ENCODE measurements around the gene MAP2K5.

MAP2K5 gene

DNA sequence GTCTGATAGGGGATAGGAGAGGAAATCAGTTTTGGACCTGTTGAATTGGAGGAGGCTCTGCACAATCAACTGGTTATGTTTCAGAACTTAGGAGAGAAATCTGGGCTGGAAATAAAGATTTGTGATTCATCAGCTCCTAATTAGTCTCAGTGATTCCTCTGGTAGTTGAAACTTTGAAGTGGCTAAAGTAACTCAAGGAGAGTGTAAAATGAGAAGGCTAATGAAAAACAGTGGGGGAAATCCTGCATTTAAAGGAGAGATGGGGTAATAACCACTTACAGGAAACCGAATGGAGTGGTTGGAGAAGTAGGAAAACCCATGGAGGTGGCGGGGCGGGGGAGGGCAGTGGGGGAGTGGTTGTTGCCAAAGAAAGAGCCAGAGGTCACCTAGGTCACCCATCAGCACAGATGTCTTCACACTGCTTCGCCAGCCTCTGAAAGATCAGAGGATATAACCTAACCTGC is 32.6 kb downstream of the MAP2K5 start:
- Histone ChIP-seq H3K27me3 (ENCODE audit: insufficient read depth, low read length, poor library complexity, severe bottlenecking) (no peaks in the 10 kb centered on the region), H3F3A (ENCODE audit: low read depth) (no peaks in the 10 kb centered on the region), H2AFZ (ENCODE audit: low read length) (no peak overlapping the region), H4K20me1 (ENCODE audit: insufficient read depth, low read length, poor library complexity, severe bottlenecking) (no peaks in the 10 kb centered on the region), H3K4me1 (ENCODE audit: insufficient read depth, low read length, poor library complexity, severe bottlenecking) (peaks cover 16% of the 10 kb centered on the region), H3K9ac (ENCODE audit: low read depth, low read length, poor library complexity, severe bottlenecking) (no peak overlapping the region), H3K36me3 (ENCODE audit: insufficient read depth, low read length) (peaks cover 10% of the 10 kb centered on the region; the same call in 1 of the 2 replicates), H3K4me3 (ENCODE audit: low read length, poor library complexity, severe bottlenecking) (no peak overlapping the region), H3K4me2 (ENCODE audit: low read depth, low read length, poor library complexity, severe bottlenecking) (no peak overlapping the region), H3K9me3 (ENCODE audit: insufficient read depth, low read depth, low read length) (no peaks in the 10 kb centered on the region), H3K9me2 (replicated peaks; ENCODE audit: low read depth, low read length) (no peaks in the 10 kb centered on the region), H3K79me2 (ENCODE audit: insufficient read depth, low read length) (peaks cover 17% of the 10 kb centered on the region; the same call in 1 of the 2 replicates)
- no peak for TF ChIP-seq CTCF (conservative IDR thresholded peaks at IDR 0.05; ENCODE audit: low read length)
- no peak for TF ChIP-seq EZH2phosphoT487 (IDR thresholded peaks at IDR 0.05; ENCODE audit: borderline replicate concordance)

DNA sequence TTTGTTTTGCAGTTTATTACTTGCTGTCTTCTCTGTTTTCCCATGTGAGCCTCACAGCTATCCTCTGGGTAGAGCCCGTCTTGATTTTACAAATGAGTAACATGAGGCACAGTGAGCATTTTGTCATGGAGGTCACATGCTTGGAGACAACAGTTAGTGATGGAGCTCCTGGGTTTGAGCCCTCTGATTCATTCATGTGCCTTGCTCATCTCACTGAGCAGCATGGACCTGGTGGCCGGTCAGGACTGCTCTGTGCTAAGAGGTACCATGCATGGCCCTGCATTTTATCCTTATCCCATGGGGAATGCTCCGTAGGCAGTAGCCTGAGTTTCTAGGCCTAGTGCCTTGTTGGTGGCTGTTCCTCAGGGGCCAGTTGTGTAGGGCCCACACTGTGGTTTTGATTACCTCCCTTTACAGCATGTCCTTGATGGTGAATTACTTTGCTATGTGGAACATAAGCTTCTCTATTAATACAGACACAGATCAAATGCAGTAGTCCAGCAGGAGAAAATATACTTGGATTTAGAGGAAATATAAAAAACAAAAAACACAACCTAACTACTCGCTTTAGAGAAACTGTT is 35.6 kb downstream of the MAP2K5 start:
- Histone ChIP-seq H3F3A (ENCODE audit: low read depth) (no peaks in the 10 kb centered on the region), H3K9me2 (replicated peaks; ENCODE audit: low read depth, low read length) (no peaks in the 10 kb centered on the region), H3K4me1 (ENCODE audit: insufficient read depth, low read length, poor library complexity, severe bottlenecking) (peaks cover 4% of the 10 kb centered on the region), H3K9me3 (ENCODE audit: insufficient read depth, low read depth, low read length) (no peaks in the 10 kb centered on the region), H3K4me2 (ENCODE audit: low read depth, low read length, poor library complexity, severe bottlenecking) (no peak overlapping the region), H3K4me3 (ENCODE audit: low read length, poor library complexity, severe bottlenecking) (no peak overlapping the region), H3K36me3 (ENCODE audit: insufficient read depth, low read length) (peaks cover 4% of the 10 kb centered on the region; the same call in 1 of the 2 replicates), H3K79me2 (ENCODE audit: insufficient read depth, low read length) (peaks cover 10% of the 10 kb centered on the region; the same call in 1 of the 2 replicates), H2AFZ (ENCODE audit: low read length) (no peak overlapping the region), H3K27me3 (ENCODE audit: insufficient read depth, low read length, poor library complexity, severe bottlenecking) (no peaks in the 10 kb centered on the region), H4K20me1 (ENCODE audit: insufficient read depth, low read length, poor library complexity, severe bottlenecking) (no peaks in the 10 kb centered on the region), H3K9ac (ENCODE audit: low read depth, low read length, poor library complexity, severe bottlenecking) (no peak overlapping the region)
- TF ChIP-seq CTCF (conservative IDR thresholded peaks at IDR 0.05; ENCODE audit: low read length) (no peak), EZH2phosphoT487 (IDR thresholded peaks at IDR 0.05; ENCODE audit: borderline replicate concordance) (no peak)

GRCh38 chr15:67579164-67579563 is 36.7 kb downstream of the MAP2K5 start:
- Histone ChIP-seq H4K20me1 (ENCODE audit: insufficient read depth, low read length, poor library complexity, severe bottlenecking) (no peaks in the 10 kb centered on the region), H3K9me3 (ENCODE audit: insufficient read depth, low read depth, low read length) (no peaks in the 10 kb centered on the region), H3K4me1 (ENCODE audit: insufficient read depth, low read length, poor library complexity, severe bottlenecking) (no peaks in the 10 kb centered on the region), H3K4me3 (ENCODE audit: low read length, poor library complexity, severe bottlenecking) (no peak overlapping the region), H3K79me2 (ENCODE audit: insufficient read depth, low read length) (peaks cover 10% of the 10 kb centered on the region; the same call in 1 of the 2 replicates), H3F3A (ENCODE audit: low read depth) (no peaks in the 10 kb centered on the region), H3K4me2 (ENCODE audit: low read depth, low read length, poor library complexity, severe bottlenecking) (no peak overlapping the region), H3K9ac (ENCODE audit: low read depth, low read length, poor library complexity, severe bottlenecking) (no peak overlapping the region), H3K36me3 (ENCODE audit: insufficient read depth, low read length) (peaks cover 7% of the 10 kb centered on the region; the same call in 1 of the 2 replicates), H3K27me3 (ENCODE audit: insufficient read depth, low read length, poor library complexity, severe bottlenecking) (no peaks in the 10 kb centered on the region), H2AFZ (ENCODE audit: low read length) (no peak overlapping the region), H3K9me2 (replicated peaks; ENCODE audit: low read depth, low read length) (no peaks in the 10 kb centered on the region)
- TF ChIP-seq EZH2phosphoT487 (IDR thresholded peaks at IDR 0.05; ENCODE audit: borderline replicate concordance) (no peak), CTCF (conservative IDR thresholded peaks at IDR 0.05; ENCODE audit: low read length) (no peak)
